GM18873 (cell line): ENCODE data around the gene RGS16.
A peak's percentile ranks its signal among the peaks of the same experiment; 100 is the strongest.

Experiments used
- ATAC-seq: cut with Tn5 transposase; IDR thresholded peaks from one replicate; pipeline ENCODE4 v1.9.1; 2021; ENCODE audit warnings: mild to moderate bottlenecking, moderate library complexity, moderate number of reproducible peaks; ENCODE audit not compliant: unreplicated experiment, low FRiP score

Gene RGS16

GRCh38 chr1:182610606-182611194 lies 6.5 kb upstream of the RGS16 start:
- no peak for ATAC-seq

- ATAC-seq: no peak
These were observed 4.8 kb upstream of the RGS16 start for GRCh38 chr1:182608845-182609610.

GRCh38 chr1:182608236-182608635 lies 4.0 kb upstream of the RGS16 start:
- ATAC-seq: no peak

DNA sequence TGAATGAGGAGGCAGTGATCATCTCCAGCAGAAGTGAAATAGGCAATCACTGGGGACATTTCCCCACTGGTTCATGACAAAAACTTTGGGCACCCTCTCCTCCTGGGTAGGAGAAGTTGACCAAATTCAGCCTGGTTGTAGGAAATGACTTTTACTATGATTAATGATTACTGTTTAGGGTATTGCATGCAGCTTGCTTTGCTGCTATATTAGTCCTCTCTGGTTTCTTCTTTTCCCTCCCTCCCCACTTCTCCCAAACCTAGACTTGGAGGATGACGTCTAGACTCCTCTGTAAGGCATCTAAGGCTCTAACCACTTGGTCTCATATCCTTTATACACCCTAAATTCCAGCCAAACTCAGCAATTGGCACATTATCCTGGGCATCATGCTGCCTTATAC lies 3.4 kb upstream of the RGS16 start:
- ATAC-seq: no peak

- peak; percentile 10 for ATAC-seq
These were observed 479 bp downstream of the RGS16 start for GRCh38 chr1:182603646-182604174.

DNA sequence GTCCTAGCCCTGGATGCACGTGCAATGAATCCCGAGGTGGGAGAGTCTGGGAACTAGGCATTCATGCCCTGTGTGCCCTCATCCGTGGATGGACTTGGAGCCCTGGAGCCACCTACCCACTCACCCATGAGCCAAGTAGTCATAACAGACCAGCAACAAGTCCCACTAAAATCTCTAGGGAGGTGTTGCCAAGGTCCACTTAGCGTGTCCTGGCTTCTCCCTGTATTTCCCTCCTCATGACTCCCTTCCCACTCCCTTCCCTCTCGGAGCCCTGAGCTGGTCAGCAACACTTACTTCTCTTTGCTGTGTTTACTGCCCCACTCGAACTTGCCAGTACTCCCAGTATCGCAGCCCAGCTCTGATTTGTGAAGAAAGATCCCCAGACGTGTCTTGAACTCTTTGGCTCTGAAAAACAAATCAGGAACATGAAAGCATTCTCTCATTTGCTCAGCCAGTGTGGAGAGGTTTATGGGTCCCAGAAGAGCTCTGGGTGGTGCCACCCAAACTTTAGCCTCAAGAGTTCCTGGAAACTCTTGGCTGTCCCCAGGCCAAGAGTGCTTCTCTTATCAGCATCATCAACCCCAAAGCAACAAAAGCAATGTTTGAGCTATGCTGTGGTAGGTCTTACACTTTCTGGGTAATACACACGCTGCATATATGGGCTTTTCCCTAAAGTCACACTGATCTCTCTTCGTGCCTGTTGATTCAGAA lies 1.1 kb downstream of the RGS16 start:
- ATAC-seq: no peak

GRCh38 chr1:182601913-182602312 lies 2.3 kb downstream of the RGS16 start:
- ATAC-seq: no peak

GRCh38 chr1:182601416-182601786 lies 2.8 kb downstream of the RGS16 start:
- no peak for ATAC-seq

- ATAC-seq: no peak
These were observed 3.3 kb downstream of the RGS16 start for GRCh38 chr1:182600745-182601415.

DNA sequence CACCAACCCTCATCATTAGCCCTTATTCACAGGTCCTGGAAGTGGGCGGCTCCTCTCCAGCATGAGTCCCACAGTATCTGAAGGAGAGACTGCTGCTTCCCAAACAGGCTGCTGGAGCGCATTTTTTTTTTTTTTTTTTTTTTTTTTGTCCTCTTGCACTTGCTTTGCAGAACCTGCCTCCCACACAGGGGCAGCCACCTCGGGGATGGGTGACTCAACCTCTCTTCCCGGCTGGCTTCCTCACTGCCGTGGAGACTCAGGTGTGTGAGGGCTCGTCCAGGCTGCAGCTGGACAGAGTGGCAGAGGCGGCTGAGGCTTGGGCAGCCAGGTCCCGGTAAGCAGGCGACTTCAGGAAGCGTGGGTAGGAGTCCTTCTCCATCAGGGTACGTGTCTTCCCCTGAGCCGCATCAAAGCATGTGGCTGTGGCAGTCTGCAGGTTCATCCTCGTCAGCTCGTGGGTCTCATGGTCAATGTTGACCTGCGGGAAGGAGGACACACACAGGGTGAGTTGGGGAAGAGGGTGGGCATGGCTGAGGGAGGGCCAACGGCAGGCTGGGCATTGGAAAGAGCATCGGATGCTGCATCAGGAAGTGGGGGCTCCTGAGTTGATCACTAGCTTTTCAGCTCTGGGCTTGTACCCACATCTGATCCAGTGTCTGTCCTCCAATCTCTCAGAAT lies 4.0 kb downstream of the RGS16 start:
- no peak for ATAC-seq

GRCh38 chr1:182599339-182599738 lies 4.8 kb downstream of the RGS16 start:
- no peak for ATAC-seq

DNA sequence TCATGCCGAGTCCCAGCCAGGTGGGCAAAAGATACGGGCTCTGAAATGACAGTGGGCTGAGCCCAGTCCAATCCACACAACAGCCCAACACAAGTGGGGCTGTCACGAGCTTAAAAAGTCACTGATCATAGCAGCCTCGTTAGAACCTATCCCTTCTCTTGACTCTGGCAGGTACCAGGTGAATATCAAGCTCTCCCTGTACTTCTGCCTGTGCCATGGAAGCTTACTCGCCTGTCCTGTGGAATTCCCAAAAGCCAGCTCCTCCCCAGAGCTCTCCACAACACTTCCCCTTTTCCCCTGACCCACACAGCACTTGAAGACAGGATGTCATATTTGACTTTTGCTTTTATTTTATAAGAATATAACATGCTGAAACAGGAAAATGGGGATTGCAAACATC lies 5.9 kb downstream of the RGS16 start:
- no peak for ATAC-seq

DNA sequence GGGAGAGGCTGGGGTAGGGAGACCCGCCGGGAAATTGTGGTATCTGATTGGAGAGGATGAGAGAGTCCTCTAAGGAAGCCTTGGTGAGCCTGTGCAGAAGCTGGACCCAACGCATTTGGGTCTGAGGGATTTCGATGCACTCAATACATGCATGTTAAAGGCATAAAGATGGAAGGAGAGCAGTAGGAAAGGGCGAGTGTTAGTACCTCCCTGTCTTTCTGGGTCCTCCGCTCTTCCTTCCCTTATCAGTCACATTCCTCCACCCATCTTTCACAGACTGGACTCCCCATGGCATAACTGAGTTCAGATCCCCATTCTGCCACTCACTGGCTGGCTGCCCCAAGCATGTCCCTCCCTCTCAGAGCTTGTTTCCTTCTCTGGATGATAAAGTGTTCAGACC lies 7.3 kb downstream of the RGS16 start:
- ATAC-seq: no peak

DNA sequence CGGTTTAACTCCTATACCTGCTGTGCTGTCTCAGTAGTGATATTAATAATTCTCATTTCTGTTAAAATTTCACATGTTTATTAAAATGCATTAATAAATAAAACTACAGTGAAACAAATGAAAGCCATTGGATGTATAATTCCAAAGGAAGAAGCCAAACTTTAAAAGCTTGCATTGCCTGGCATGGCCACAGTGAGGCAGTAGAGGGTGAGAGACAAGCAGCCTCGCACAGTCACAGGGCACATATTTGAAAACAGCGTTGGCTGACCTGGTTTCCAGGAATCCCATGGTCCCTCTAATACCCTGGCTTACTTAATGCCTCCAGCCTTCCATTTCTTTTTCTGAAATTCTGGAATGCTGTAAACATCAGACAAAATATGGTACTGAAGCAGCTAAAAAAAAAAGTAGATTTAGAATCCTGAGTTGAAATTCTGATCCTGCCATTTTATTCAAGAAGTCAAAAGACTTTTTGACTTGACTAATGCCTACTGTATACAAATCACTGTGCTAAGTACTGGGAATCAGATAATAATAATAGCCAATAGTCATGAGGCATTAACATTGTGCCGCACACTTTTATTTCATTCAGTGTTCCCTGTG lies 8.4 kb downstream of the RGS16 start:
- no peak for ATAC-seq

GRCh38 chr1:182589931-182590330 lies 14.3 kb downstream of the RGS16 start:
- no peak for ATAC-seq

DNA sequence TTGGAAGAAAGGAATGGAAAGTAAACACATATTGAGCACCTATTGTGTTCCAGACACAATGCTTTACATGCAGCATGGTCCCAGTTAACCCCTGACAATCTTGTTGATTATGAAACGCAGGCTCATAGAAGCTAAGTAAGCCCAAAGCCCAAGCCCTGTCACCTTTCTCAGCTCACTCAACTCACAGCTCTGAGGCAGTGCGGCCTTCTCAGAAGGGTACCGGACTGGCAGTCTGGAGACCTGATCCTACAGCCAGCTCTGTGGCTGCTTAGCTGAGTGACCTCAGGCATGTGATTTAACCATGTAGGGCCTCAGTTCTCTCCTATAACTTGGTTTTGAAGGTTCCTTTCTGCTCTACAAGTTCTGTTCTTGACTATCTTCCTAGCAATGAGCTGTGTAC lies 14.7 kb downstream of the RGS16 start:
- no peak for ATAC-seq

DNA sequence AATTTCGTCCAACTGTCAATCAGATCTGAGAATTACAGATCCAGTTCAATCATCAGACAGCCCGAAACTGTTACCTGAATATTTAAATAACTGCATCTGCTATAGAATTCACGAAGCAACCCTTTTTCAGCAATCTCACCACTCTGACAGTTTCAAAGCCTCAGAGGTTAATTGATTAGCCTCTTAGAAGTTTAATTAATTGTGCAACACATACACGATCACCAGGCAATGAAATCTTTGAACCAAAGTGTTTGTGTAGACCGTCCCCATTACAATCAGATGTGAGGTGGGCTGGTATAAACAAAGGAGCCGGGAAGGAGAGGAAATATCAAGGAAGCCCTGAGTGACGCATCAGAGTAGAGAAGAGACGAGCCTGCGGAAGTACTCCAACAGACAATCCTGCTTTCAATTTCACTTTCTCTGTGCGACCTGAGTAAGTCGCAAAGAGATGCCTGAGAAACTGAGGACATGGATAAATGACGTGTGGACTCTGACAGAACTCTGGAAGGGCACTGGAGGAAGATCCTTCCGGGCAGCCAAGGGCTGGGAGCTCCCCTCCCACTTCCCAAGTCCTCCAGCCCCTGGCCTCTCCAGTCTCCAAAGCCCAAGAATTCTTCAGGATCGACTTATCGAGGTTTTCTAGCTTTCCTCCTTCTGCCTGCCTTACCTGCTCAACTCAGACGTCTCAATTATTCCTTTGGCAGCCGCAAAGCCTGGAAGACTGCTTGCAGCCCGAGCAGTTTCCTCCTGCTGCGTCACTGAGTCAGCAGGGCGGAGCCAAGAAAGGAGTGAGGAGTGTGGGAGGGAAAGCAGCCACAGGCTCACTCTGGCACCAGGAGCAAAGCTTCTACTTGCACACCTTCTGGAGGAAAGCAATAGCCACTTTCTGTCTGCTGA lies 15.4 kb downstream of the RGS16 start, which contains the start of gene RNASEL:
Gene RNASEL, minus strand, starts transcription at position 757 of the 897 bp plus-strand sequence. CDS start 2,450 bp downstream, outside the sequence.
- peak; percentile 73 for ATAC-seq

- ATAC-seq: no peak
These were observed 16.3 kb downstream of the RGS16 start for GRCh38 chr1:182587666-182588499.
